ENCODE data around the gene DAAM2. TPM values are rescaled to one million over a fixed set of nuclear protein-coding genes. Genes with fewer than 3 reads are reported as not detected.
A peak's percentile ranks its signal among the peaks of the same experiment; 100 is the strongest.

DAAM2 gene
- total and polyA plus RNA-seq, 2 of the 8 experiments (the other 6 are each of a cell fraction or from before 2014, with no cell fraction given) = 1.5 to 2.9 TPM

DNA sequence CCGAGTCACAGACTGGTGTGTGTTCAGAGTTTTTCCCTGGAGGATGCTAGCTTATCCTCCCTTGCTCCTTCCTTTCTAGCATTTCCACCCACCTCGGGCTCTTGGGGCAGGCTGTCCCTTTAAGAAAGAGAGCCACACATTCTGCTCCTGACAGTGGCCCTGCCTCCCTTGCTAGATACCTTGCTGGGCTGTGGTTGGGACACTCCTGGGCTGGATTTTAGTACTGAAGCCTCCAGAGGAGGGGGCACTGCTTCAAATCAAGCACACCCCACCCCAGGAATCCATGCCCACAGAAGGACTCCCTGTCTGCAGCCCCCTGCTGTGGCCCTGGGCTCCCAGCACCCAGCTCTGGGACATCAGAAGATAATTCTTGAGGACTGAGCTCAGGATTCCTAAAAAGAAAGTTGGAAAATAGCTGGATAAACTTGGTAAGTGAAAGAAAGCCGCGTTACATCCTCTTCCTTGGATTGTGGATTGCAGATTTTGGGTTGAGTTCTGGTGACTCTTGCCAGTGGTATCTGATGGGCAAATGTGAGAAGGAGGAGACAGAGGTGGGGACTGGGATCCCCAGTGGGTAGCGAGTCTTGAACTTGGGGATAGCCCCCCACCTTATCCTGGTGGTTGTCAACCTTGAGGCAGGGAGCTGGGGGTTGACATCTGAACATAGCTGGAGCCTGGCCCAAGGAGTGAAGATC, 29.0 kb downstream of the DAAM2 start:
- Histone ChIP-seq H3K14ac (ENCODE audit: insufficient read length) (no peak overlapping the region), H3K4me3 (ENCODE audit: extremely low read depth in 1 of 4, insufficient read depth in 2 of 4, low read depth in 3 of 4, low read length in 4 of 4) (no peak overlapping the region), H3K79me2 (ENCODE audit: control insufficient read depth in 1 of 2, insufficient read depth in 2 of 2, low read length in 2 of 2) (no peaks in the 10 kb centered on the region), H3K23ac (ENCODE audit: insufficient read length) (no peak overlapping the region), H2BK12ac (ENCODE audit: low read depth, low read length) (no peak overlapping the region), H2BK20ac (ENCODE audit: low read length) (no peak overlapping the region), H3K23me2 (ENCODE audit: low read depth, low read length) (no peaks in the 10 kb centered on the region), H4K8ac (ENCODE audit: extremely low read depth, insufficient read depth, low read length) (no peak overlapping the region), H2BK5ac (ENCODE audit: low read depth, low read length) (no peak overlapping the region), H3K4ac (replicated peaks; ENCODE audit: insufficient read length, low read depth, low read length) (no peak overlapping the region), H2AFZ (ENCODE audit: low read length) (no peak overlapping the region), H4K5ac (ENCODE audit: insufficient read length, low read depth, low read length) (no peak overlapping the region), H3K9ac (replicated peaks in 1 of 4; ENCODE audit: extremely low read depth in 1 of 4, low read depth in 3 of 4, low read length in 3 of 4) (no peak overlapping the region), H3K27me3 (replicated peaks in 1 of 4; ENCODE audit: control insufficient read depth in 3 of 4, extremely low read depth in 1 of 4, insufficient read depth in 3 of 4, low read length in 3 of 4) (peaks cover 0 to 2% (median 0%) of the 10 kb centered on the region in 4 experiments; a peak in 1 of 7 replicates), H3K4me2 (ENCODE audit: insufficient read depth in 1 of 2, low read depth in 2 of 2, low read length in 2 of 2) (no peak overlapping the region), H2AK5ac (ENCODE audit: low read depth, low read length) (0 out of 2 replicates have a peak overlapping the region, but pooled peaks have one; percentile 5), H3K36me3 (ENCODE audit: control insufficient read depth in 2 of 4, insufficient read depth in 4 of 4, low read length in 3 of 4) (no peaks in the 10 kb centered on the region), H3K79me1 (ENCODE audit: low read depth, low read length) (no peaks in the 10 kb centered on the region), H3K27ac (ENCODE audit: low read depth, low read length) (no peak overlapping the region), H4K91ac (replicated peaks; ENCODE audit: insufficient read length, low read length) (no peak overlapping the region), H3K9me3 (ENCODE audit: insufficient read depth in 2 of 2, low read depth in 1 of 2, low read length in 1 of 2) (no peaks in the 10 kb centered on the region), H3K4me1 (replicated peaks in 1 of 4; ENCODE audit: control insufficient read depth in 3 of 4, insufficient read depth in 4 of 4, low read length in 3 of 4) (peaks cover 0 to 10% (median 6%) of the 10 kb centered on the region in 4 experiments; a peak in 4 of 7 replicates), H2BK15ac (ENCODE audit: low read length) (no peak overlapping the region), H2BK120ac (replicated peaks; ENCODE audit: low read depth, low read length) (no peak overlapping the region), H3K56ac (replicated peaks; ENCODE audit: insufficient read length, low read depth, low read length) (no peak overlapping the region), H4K20me1 (replicated peaks in 1 of 2; ENCODE audit: control insufficient read depth in 1 of 2, insufficient read depth in 2 of 2, low read length in 2 of 2) (no peaks in the 10 kb centered on the region), H3K18ac (ENCODE audit: extremely low read depth, low read length) (no peak overlapping the region)
- CTCF ChIA-PET (ENCODE audit: partially characterized antibody) = interaction anchor here (0.9 to 2.2 kb wide), 8 partner anchors 9 to 459 kb away, joined by 3 to 7 read pairs (median 3); partner anchors contain the start of gene DAAM2
- POLR2A ChIA-PET (ENCODE audit: partially characterized antibody) = no interaction called here
- WGBS, 2 experiments (ENCODE audit: extremely low coverage in 1 of 2, insufficient coverage in 1 of 2, insufficient read length in 1 of 2, insufficient replicate concordance in 2 of 2, low coverage in 1 of 2, low lambda C conversion rate in 2 of 2, missing lambda C conversion rate in 1 of 2) = 86% methylated on average over 5 of the region's 5 CpGs; no CpG with 5 or more reads in 1 of the 2 experiments
- DNase-seq (ENCODE audit: low read depth in 1 of 2, low spot score in 2 of 2) (no peak), FAIRE-seq (no peak)
- TF ChIP-seq KDM1A (IDR thresholded peaks at IDR 0.05; ENCODE audit: borderline replicate concordance, low read length) (no peak), RXRA (IDR thresholded peaks at IDR 0.05; ENCODE audit: insufficient read depth, low read depth, low read length) (no peak), GABPA (IDR thresholded peaks at IDR 0.05; ENCODE audit: borderline replicate concordance, insufficient read depth, low read length) (no peak), BRCA1 (IDR thresholded peaks at IDR 0.05; ENCODE audit: low read depth, low read length) (no peak), CREB1 (IDR thresholded peaks at IDR 0.05) (no peak), SUZ12 (IDR thresholded peaks at IDR 0.05; ENCODE audit: low read length) (no peak), SP2 (IDR thresholded peaks at IDR 0.05; ENCODE audit: low read length) (no peak), ASH2L (IDR thresholded peaks at IDR 0.05; ENCODE audit: low read length) (no peak), YY1 (IDR thresholded peaks at IDR 0.05; ENCODE audit: low read depth, low read length) (no peak), CBX8 (IDR thresholded peaks at IDR 0.05; ENCODE audit: borderline replicate concordance, low read depth, low read length) (no peak), GTF2F1 (IDR thresholded peaks at IDR 0.05; ENCODE audit: borderline replicate concordance, low read depth, low read length) (no peak), TCF12 (IDR thresholded peaks at IDR 0.05; ENCODE audit: low read depth, low read length) (no peak), CTBP2 (IDR thresholded peaks at IDR 0.05; ENCODE audit: borderline replicate concordance, insufficient read depth, insufficient read length, low read length) (no peak), TEAD4 (IDR thresholded peaks at IDR 0.05; ENCODE audit: low read depth, low read length) (no peak)
